ENCODE data around the gene SF3A1. TPM values are rescaled to one million over a fixed set of nuclear protein-coding genes. Genes with fewer than 3 reads are reported as not detected.

SF3A1 gene
- total and polyA plus RNA-seq, 2 of the 8 experiments (the other 6 are each of a cell fraction or from before 2014, with no cell fraction given) = 27.8 to 285 TPM

GRCh38 chr22:30318799-30319419, 37.8 kb downstream of the SF3A1 start:
- H3K4me2 ChIP-seq (ENCODE audit: insufficient read depth in 1 of 2, low read depth in 2 of 2, low read length in 2 of 2) = no peak overlapping the region
- H2BK20ac ChIP-seq (ENCODE audit: low read length) = no peak overlapping the region
- no peaks in the 10 kb centered on the region for H3K23me2 ChIP-seq (ENCODE audit: low read depth, low read length)
- ChIA-PET POLR2A (ENCODE audit: partially characterized antibody) (no interaction called here), CTCF (ENCODE audit: partially characterized antibody) (interaction anchor here (1.2 to 20.1 kb wide), 6 partner anchors 8 to 58 kb away, joined by 3 to 203 read pairs (median 6); partner anchors contain the start of genes CASTOR1 and TBC1D10A)
- no peak overlapping the region for H3K4ac ChIP-seq (replicated peaks; ENCODE audit: insufficient read length, low read depth, low read length)
- no peak overlapping the region for H3K4me3 ChIP-seq (ENCODE audit: extremely low read depth in 1 of 4, insufficient read depth in 2 of 4, low read depth in 3 of 4, low read length in 4 of 4)
- 90% methylated on average over 7 of the region's 7 CpGs; no CpG with 5 or more reads in 1 of the 2 experiments for WGBS, 2 experiments (ENCODE audit: extremely low coverage in 1 of 2, insufficient coverage in 1 of 2, insufficient read length in 1 of 2, insufficient replicate concordance in 2 of 2, low coverage in 1 of 2, low lambda C conversion rate in 2 of 2, missing lambda C conversion rate in 1 of 2)
- no peak for DNase-seq (ENCODE audit: low read depth in 1 of 2, low spot score in 2 of 2)
- H3K79me1 ChIP-seq (ENCODE audit: low read depth, low read length) = peaks cover 5% of the 10 kb centered on the region; the same call in 1 of the 2 replicates
- no peak overlapping the region for H2AK5ac ChIP-seq (ENCODE audit: low read depth, low read length)
- H2AFZ ChIP-seq (ENCODE audit: low read length) = no peak overlapping the region
- no peak overlapping the region for H3K27ac ChIP-seq (ENCODE audit: low read depth, low read length)
- H3K18ac ChIP-seq (ENCODE audit: extremely low read depth, low read length) = no peak overlapping the region
- no peak overlapping the region for H3K14ac ChIP-seq (ENCODE audit: insufficient read length)
- H2BK12ac ChIP-seq (ENCODE audit: low read depth, low read length) = no peak overlapping the region
- H2BK15ac ChIP-seq (ENCODE audit: low read length) = no peak overlapping the region
- FAIRE-seq = no peak
- H3K79me2 ChIP-seq (ENCODE audit: control insufficient read depth in 1 of 2, insufficient read depth in 2 of 2, low read length in 2 of 2) = no peaks in the 10 kb centered on the region
- H4K91ac ChIP-seq (replicated peaks; ENCODE audit: insufficient read length, low read length) = no peak overlapping the region
- no peak overlapping the region for H3K23ac ChIP-seq (ENCODE audit: insufficient read length)
- H2BK120ac ChIP-seq (replicated peaks; ENCODE audit: low read depth, low read length) = no peak overlapping the region
- no peak overlapping the region for H4K5ac ChIP-seq (ENCODE audit: insufficient read length, low read depth, low read length)
- H3K36me3 ChIP-seq (ENCODE audit: control insufficient read depth in 2 of 4, insufficient read depth in 4 of 4, low read length in 3 of 4) = no peaks in the 10 kb centered on the region
- no peaks in the 10 kb centered on the region for H4K20me1 ChIP-seq (replicated peaks in 1 of 2; ENCODE audit: control insufficient read depth in 1 of 2, insufficient read depth in 2 of 2, low read length in 2 of 2)
- H2BK5ac ChIP-seq (ENCODE audit: low read depth, low read length) = no peak overlapping the region
- no peaks in the 10 kb centered on the region for H3K27me3 ChIP-seq (replicated peaks in 1 of 4; ENCODE audit: control insufficient read depth in 3 of 4, extremely low read depth in 1 of 4, insufficient read depth in 3 of 4, low read length in 3 of 4)
- no peak overlapping the region for H4K8ac ChIP-seq (ENCODE audit: extremely low read depth, insufficient read depth, low read length)
- no peak overlapping the region for H3K9ac ChIP-seq (replicated peaks in 1 of 4; ENCODE audit: extremely low read depth in 1 of 4, low read depth in 3 of 4, low read length in 3 of 4)
- no peaks in the 10 kb centered on the region for H3K4me1 ChIP-seq (replicated peaks in 1 of 4; ENCODE audit: control insufficient read depth in 3 of 4, insufficient read depth in 4 of 4, low read length in 3 of 4)
- no peaks in the 10 kb centered on the region for H3K9me3 ChIP-seq (ENCODE audit: insufficient read depth in 2 of 2, low read depth in 1 of 2, low read length in 1 of 2)
- no peak overlapping the region for H3K56ac ChIP-seq (replicated peaks; ENCODE audit: insufficient read length, low read depth, low read length)
- TF ChIP-seq, protein P1, sequence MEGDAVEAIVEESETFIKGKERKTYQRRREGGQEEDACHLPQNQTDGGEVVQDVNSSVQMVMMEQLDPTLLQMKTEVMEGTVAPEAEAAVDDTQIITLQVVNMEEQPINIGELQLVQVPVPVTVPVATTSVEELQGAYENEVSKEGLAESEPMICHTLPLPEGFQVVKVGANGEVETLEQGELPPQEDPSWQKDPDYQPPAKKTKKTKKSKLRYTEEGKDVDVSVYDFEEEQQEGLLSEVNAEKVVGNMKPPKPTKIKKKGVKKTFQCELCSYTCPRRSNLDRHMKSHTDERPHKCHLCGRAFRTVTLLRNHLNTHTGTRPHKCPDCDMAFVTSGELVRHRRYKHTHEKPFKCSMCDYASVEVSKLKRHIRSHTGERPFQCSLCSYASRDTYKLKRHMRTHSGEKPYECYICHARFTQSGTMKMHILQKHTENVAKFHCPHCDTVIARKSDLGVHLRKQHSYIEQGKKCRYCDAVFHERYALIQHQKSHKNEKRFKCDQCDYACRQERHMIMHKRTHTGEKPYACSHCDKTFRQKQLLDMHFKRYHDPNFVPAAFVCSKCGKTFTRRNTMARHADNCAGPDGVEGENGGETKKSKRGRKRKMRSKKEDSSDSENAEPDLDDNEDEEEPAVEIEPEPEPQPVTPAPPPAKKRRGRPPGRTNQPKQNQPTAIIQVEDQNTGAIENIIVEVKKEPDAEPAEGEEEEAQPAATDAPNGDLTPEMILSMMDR (IDR thresholded peaks at IDR 0.05; ENCODE audit: control extremely low read depth in 1 of 3, insufficient read depth in 1 of 3, low read depth in 1 of 3, low read length in 3 of 3) = 0 out of 4 replicates have a peak, but pooled peaks of 1 of the 3 experiments have one; percentile 3
- TF ChIP-seq POLR2AphosphoS5 (IDR thresholded peaks at IDR 0.05; ENCODE audit: low read depth, low read length) = no peak
- no peak for TF ChIP-seq CBX5 (IDR thresholded peaks at IDR 0.05; ENCODE audit: low read depth, low read length)
- 0 out of 4 replicates have a peak, but pooled peaks have one; percentile 14 for TF ChIP-seq RAD21 (IDR thresholded peaks at IDR 0.05 in 1 of 2, conservative IDR thresholded peaks at IDR 0.05 in 1 of 2; ENCODE audit: low read depth in 2 of 2, low read length in 2 of 2)
